Measurements from ENCODE around the gene SFXN4. TPM values are rescaled to one million over a fixed set of nuclear protein-coding genes. Genes with fewer than 3 reads are reported as not detected.

The SFXN4 gene
- total and polyA plus RNA-seq, 2 of the 13 experiments (the other 11 are each of a cell fraction or from before 2014, with no cell fraction given): 47.7 to 64.9 TPM

GRCh38 chr10:119199231-119199992 is 33.9 kb upstream of the SFXN4 start (continued):
- no peak for TF ChIP-seq MYC (CRISPR knock-in tag; IDR thresholded peaks at IDR 0.05; ENCODE audit: borderline replicate concordance)
- peak; percentile 21 for TF ChIP-seq TEAD3 (CRISPR knock-in tag; optimal IDR thresholded peaks at IDR 0.05; ENCODE audit: borderline replicate concordance)
- TF ChIP-seq, protein P1, sequence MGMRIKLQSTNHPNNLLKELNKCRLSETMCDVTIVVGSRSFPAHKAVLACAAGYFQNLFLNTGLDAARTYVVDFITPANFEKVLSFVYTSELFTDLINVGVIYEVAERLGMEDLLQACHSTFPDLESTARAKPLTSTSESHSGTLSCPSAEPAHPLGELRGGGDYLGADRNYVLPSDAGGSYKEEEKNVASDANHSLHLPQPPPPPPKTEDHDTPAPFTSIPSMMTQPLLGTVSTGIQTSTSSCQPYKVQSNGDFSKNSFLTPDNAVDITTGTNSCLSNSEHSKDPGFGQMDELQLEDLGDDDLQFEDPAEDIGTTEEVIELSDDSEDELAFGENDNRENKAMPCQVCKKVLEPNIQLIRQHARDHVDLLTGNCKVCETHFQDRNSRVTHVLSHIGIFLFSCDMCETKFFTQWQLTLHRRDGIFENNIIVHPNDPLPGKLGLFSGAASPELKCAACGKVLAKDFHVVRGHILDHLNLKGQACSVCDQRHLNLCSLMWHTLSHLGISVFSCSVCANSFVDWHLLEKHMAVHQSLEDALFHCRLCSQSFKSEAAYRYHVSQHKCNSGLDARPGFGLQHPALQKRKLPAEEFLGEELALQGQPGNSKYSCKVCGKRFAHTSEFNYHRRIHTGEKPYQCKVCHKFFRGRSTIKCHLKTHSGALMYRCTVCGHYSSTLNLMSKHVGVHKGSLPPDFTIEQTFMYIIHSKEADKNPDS (CRISPR knock-in tag; IDR thresholded peaks at IDR 0.05): no peak
- TF ChIP-seq IRF2 (CRISPR knock-in tag; IDR thresholded peaks at IDR 0.05): peak; percentile 36; the same call in 1 of the 2 replicates
- no peak for TF ChIP-seq ARNT (IDR thresholded peaks at IDR 0.05)
- no peak for TF ChIP-seq ZNF337 (CRISPR knock-in tag; IDR thresholded peaks at IDR 0.05; ENCODE audit: borderline replicate concordance, low read depth)
- TF ChIP-seq AKNA (CRISPR knock-in tag; IDR thresholded peaks at IDR 0.05; ENCODE audit: borderline replicate concordance): no peak
- TF ChIP-seq RAD21 (CRISPR knock-in tag; IDR thresholded peaks at IDR 0.05): peak; percentile 94
- TF ChIP-seq FOSL2 (CRISPR knock-in tag; IDR thresholded peaks at IDR 0.05): peak; percentile 35; the same call in 1 of the 2 replicates
- TF ChIP-seq EZH2 (conservative IDR thresholded peaks at IDR 0.05; ENCODE audit: low read depth, low read length): no peak
- TF ChIP-seq, protein P2, sequence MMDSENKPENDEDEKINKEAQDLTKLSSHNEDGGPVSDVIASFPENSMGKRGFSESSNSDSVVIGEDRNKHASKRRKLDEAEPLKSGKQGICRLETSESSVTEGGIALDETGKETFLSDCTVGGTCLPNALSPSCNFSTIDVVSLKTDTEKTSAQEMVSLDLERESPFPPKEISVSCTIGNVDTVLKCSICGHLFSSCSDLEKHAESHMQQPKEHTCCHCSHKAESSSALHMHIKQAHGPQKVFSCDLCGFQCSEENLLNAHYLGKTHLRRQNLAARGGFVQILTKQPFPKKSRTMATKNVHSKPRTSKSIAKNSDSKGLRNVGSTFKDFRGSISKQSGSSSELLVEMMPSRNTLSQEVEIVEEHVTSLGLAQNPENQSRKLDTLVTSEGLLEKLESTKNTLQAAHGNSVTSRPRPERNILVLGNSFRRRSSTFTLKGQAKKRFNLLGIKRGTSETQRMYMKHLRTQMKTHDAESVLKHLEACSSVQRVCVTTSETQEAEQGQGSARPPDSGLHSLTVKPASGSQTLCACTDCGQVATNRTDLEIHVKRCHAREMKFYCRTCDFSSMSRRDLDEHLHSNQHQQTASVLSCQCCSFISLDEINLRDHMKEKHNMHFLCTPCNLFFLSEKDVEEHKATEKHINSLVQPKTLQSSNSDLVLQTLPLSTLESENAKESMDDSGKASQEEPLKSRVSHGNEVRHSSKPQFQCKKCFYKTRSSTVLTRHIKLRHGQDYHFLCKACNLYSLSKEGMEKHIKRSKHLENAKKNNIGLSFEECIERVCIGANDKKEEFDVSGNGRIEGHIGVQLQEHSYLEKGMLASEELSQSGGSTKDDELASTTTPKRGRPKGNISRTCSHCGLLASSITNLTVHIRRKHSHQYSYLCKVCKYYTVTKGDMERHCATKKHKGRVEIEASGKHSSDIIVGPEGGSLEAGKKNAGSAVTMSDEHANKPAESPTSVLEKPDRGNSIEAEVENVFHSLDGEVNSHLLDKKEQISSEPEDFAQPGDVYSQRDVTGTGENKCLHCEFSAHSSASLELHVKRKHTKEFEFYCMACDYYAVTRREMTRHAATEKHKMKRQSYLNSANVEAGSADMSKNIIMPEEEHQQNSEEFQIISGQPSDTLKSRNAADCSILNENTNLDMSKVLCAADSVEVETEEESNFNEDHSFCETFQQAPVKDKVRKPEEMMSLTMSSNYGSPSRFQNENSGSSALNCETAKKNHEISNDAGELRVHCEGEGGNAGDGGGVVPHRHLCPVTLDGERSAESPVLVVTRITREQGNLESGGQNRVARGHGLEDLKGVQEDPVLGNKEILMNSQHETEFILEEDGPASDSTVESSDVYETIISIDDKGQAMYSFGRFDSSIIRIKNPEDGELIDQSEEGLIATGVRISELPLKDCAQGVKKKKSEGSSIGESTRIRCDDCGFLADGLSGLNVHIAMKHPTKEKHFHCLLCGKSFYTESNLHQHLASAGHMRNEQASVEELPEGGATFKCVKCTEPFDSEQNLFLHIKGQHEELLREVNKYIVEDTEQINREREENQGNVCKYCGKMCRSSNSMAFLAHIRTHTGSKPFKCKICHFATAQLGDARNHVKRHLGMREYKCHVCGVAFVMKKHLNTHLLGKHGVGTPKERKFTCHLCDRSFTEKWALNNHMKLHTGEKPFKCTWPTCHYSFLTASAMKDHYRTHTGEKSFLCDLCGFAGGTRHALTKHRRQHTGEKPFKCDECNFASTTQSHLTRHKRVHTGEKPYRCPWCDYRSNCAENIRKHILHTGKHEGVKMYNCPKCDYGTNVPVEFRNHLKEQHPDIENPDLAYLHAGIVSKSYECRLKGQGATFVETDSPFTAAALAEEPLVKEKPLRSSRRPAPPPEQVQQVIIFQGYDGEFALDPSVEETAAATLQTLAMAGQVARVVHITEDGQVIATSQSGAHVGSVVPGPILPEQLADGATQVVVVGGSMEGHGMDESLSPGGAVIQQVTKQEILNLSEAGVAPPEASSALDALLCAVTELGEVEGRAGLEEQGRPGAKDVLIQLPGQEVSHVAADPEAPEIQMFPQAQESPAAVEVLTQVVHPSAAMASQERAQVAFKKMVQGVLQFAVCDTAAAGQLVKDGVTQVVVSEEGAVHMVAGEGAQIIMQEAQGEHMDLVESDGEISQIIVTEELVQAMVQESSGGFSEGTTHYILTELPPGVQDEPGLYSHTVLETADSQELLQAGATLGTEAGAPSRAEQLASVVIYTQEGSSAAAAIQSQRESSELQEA (CRISPR knock-in tag; IDR thresholded peaks at IDR 0.05; ENCODE audit: not compliant biosample characterization): no peak
- no peak for TF ChIP-seq NFYC (CRISPR knock-in tag; IDR thresholded peaks at IDR 0.05)
- TF ChIP-seq REPIN1 (CRISPR knock-in tag; IDR thresholded peaks at IDR 0.05; ENCODE audit: borderline replicate concordance, low read depth): no peak
- TF ChIP-seq MED8 (CRISPR knock-in tag; IDR thresholded peaks at IDR 0.05; ENCODE audit: insufficient replicate concordance): no peak
